Stimulated activated naive B cell treated with anti-CD40 and anti-IgM and Interleukin-4, amounts not matched to agents 10 μg/mL and 1 μg/mL and 100 μg/mL, for 72 hours (primary cell): ENCODE data around the gene CCDC3.
"Not testable (repeated sequence)": the region's sequence is repeated elsewhere in the genome, so short reads cannot be mapped to it uniquely, and the experiment has no call there.

Experiments used
- ATAC-seq, 2 donors: fragments of 150-1000 bp; cut with Tn5 transposase; replicated peaks; 2 replicates each; pipeline ENCODE4 v1.10.0; 2021; ENCODE audit warnings: moderate library complexity in 1 of 2
- DNase-seq: peaks from one replicate; pipeline ENCODE4 v3.0.0; 2021
- H3K27ac Mint-ChIP-seq: one replicate; pipeline ENCODE4 v1.8.0; 2022; ENCODE audit warnings: mild to moderate bottlenecking, mixed read lengths
- H3K27me3 Mint-ChIP-seq, 2 donors: one replicate each; pipeline ENCODE4 v1.8.0; 2022; ENCODE audit warnings: mixed read lengths in 2 of 2
- H3K36me3 Mint-ChIP-seq, 2 donors: one replicate each; pipeline ENCODE4 v1.8.0; 2022; ENCODE audit warnings: mixed read lengths in 2 of 2, mild to moderate bottlenecking in 1 of 2
- H3K4me1 Mint-ChIP-seq, 2 donors: one replicate each; pipeline ENCODE4 v1.8.0; 2022; ENCODE audit warnings: mixed read lengths in 2 of 2, mild to moderate bottlenecking in 1 of 2
- H3K4me3 Mint-ChIP-seq, 2 donors: one replicate each; pipeline ENCODE4 v1.8.0; 2022; ENCODE audit warnings: mild to moderate bottlenecking in 2 of 2, mixed read lengths in 2 of 2, moderate library complexity in 1 of 2
- H3K9me3 Mint-ChIP-seq, 2 donors: one replicate each; pipeline ENCODE4 v1.8.0; 2022; ENCODE audit warnings: mixed read lengths in 2 of 2, mild to moderate bottlenecking in 1 of 2

Gene CCDC3

GRCh38 chr10:13019280-13019679, 17.8 kb upstream of the CCDC3 start:
- ATAC-seq (peak; percentile 14 to 59), DNase-seq (no peak)
- Mint-ChIP-seq H3K4me1 (no peaks in the 10 kb centered on the region), H3K27me3 (peaks cover 10 to 14% of the 10 kb centered on the region in 2 donors), H3K4me3 (no peak overlapping the region), H3K36me3 (no peaks in the 10 kb centered on the region), H3K9me3 (peaks cover 4 to 15% of the 10 kb centered on the region in 2 donors), H3K27ac (no peak overlapping the region)

GRCh38 chr10:13018171-13018570, 16.7 kb upstream of the CCDC3 start:
- H3K4me3 Mint-ChIP-seq: no peak overlapping the region
- peaks cover 10 to 19% of the 10 kb centered on the region in 2 donors for H3K27me3 Mint-ChIP-seq
- H3K36me3 Mint-ChIP-seq: no peaks in the 10 kb centered on the region
- no peak overlapping the region for H3K27ac Mint-ChIP-seq
- H3K9me3 Mint-ChIP-seq: peaks cover 4 to 9% of the 10 kb centered on the region in 2 donors
- DNase-seq (no peak), ATAC-seq (no peak)
- H3K4me1 Mint-ChIP-seq: no peaks in the 10 kb centered on the region

GRCh38 chr10:13016886-13017285, 15.4 kb upstream of the CCDC3 start:
- DNase-seq (no peak), ATAC-seq (no peak)
- Mint-ChIP-seq H3K27ac (no peak overlapping the region), H3K9me3 (peaks cover 5 to 6% of the 10 kb centered on the region in 2 donors), H3K4me1 (no peaks in the 10 kb centered on the region), H3K27me3 (peaks cover 13 to 20% of the 10 kb centered on the region in 2 donors), H3K36me3 (no peaks in the 10 kb centered on the region), H3K4me3 (no peak overlapping the region)

- peaks cover 5 to 8% of the 10 kb centered on the region in 2 donors for H3K9me3 Mint-ChIP-seq
- DNase-seq (no peak), ATAC-seq (no peak)
- no peak overlapping the region for H3K4me3 Mint-ChIP-seq
- peaks cover 18 to 22% of the 10 kb centered on the region in 2 donors for H3K27me3 Mint-ChIP-seq
- no peaks in the 10 kb centered on the region for H3K36me3 Mint-ChIP-seq
- no peaks in the 10 kb centered on the region for H3K4me1 Mint-ChIP-seq
- no peak overlapping the region for H3K27ac Mint-ChIP-seq
Observed at GRCh38 chr10:13016426-13016825, 14.9 kb upstream of the CCDC3 start.

DNA sequence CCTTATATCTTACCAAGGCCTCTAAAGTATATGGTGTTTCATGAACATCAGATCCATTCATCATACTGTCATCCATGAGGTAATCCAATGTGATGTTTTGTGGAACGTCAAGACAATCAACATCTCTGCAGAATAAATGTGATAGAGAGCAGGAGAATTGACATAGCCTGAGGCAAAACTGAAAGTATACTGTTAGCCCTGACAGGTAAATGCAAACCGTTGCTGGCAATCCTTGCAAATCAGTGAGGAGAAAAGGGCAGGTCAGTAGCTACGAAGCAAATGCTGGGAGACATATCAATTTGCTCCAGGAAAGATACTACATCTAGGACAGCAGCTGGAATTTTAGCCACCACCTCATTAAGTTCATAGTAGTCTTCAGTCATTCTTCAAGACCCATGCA, 4.5 kb upstream of the CCDC3 start:
- H3K4me3 Mint-ChIP-seq: no peak overlapping the region
- peaks cover 0 to 1% of the 10 kb centered on the region in 2 donors for H3K9me3 Mint-ChIP-seq
- no peak overlapping the region for H3K27ac Mint-ChIP-seq
- DNase-seq (no peak), ATAC-seq (no peak)
- peaks cover 40 to 51% of the 10 kb centered on the region in 2 donors for H3K27me3 Mint-ChIP-seq
- H3K36me3 Mint-ChIP-seq: no peaks in the 10 kb centered on the region
- H3K4me1 Mint-ChIP-seq: peaks cover 2 to 7% of the 10 kb centered on the region in 2 donors

- peak; percentile 61 to 76 for ATAC-seq
Observed at GRCh38 chr10:13003759-13004158, 2.2 kb upstream of the CCDC3 start.

DNA sequence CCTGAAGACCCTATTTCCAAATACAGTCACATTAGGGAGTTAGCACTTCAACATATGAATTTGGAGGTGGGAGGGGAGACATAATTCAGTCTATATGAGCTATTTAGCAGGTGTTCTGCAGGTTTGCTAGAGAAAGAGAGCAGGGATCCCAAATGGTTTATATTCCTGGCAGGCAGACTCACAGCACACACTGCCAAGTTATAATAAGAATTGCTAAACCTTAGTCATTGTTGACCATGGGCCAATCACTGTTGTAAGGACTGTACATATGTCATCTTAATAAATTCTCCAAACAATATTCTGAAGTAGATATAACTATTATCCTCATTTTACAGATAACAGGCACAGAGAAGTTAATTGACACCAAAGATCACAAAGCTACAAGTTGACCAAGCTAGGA, 1.5 kb upstream of the CCDC3 start:
- no peak for ATAC-seq
- Mint-ChIP-seq H3K27ac (no peak overlapping the region), H3K9me3 (no peaks in the 10 kb centered on the region), H3K4me3 (no peak overlapping the region), H3K27me3 (peaks cover 46 to 47% of the 10 kb centered on the region in 2 donors), H3K36me3 (no peaks in the 10 kb centered on the region), H3K4me1 (peaks cover 5 to 11% of the 10 kb centered on the region in 2 donors)
- DNase-seq: no peak

More at GRCh38 chr10:13003759-13004158, 2.2 kb upstream of the CCDC3 start:
- peaks cover 45 to 52% of the 10 kb centered on the region in 2 donors for H3K27me3 Mint-ChIP-seq
- no peaks in the 10 kb centered on the region for H3K36me3 Mint-ChIP-seq
- no peak overlapping the region for H3K4me3 Mint-ChIP-seq
- no peaks in the 10 kb centered on the region for H3K9me3 Mint-ChIP-seq
- H3K27ac Mint-ChIP-seq: no peak overlapping the region
- DNase-seq: no peak
- H3K4me1 Mint-ChIP-seq: peaks cover 5 to 11% of the 10 kb centered on the region in 2 donors

DNA sequence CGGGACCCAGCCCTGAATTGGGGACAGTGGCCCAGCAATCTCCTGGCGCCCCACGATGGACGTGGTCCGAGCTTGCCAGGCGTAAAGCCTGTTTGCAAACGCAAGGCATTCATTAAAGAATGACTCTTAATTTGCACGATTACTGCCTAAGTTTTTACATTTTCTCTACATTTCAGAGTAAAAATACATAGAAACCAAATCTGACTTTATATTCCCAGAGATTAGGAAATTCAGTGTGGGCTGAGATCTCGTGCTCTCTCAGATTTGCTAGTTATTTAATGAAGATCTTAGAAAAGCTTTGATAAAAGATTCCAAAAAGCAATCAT, 337 bp upstream of the CCDC3 start:
- peaks cover 5 to 11% of the 10 kb centered on the region in 2 donors for H3K4me1 Mint-ChIP-seq
- no peaks in the 10 kb centered on the region for H3K36me3 Mint-ChIP-seq
- H3K27me3 Mint-ChIP-seq: peaks cover 48 to 49% of the 10 kb centered on the region in 2 donors
- H3K9me3 Mint-ChIP-seq: no peaks in the 10 kb centered on the region
- ATAC-seq: no peak
- H3K4me3 Mint-ChIP-seq: no peak overlapping the region
- no peak for DNase-seq
- no peak overlapping the region for H3K27ac Mint-ChIP-seq

GRCh38 chr10:13000431-13000830, 1.1 kb downstream of the CCDC3 start:
- H3K9me3 Mint-ChIP-seq: no peaks in the 10 kb centered on the region
- no peak for ATAC-seq
- H3K27me3 Mint-ChIP-seq: peaks cover 43 to 61% of the 10 kb centered on the region in 2 donors
- H3K4me1 Mint-ChIP-seq: peaks cover 5 to 11% of the 10 kb centered on the region in 2 donors
- H3K4me3 Mint-ChIP-seq: no peak overlapping the region
- no peak for DNase-seq
- H3K27ac Mint-ChIP-seq: no peak overlapping the region
- no peaks in the 10 kb centered on the region for H3K36me3 Mint-ChIP-seq

DNA sequence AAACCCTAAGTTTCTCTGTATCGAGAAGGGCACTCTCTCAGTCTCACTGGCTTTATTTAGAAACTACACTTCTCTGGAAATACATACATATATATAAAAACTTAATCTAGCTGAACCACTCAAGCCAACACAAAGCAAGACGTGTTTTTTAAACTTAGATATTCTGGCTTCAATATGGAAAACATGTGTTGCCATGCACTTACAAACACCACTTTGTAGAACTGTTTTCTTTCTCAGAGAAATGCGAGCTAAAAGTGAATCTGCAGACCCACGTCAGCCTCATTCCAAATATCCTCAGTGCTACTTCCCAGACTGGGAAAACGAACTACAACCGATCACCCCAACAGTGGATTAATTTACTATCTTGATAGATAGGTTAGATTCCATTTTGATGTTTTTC, 1.7 kb downstream of the CCDC3 start:
- Mint-ChIP-seq H3K27me3 (peaks cover 43 to 57% of the 10 kb centered on the region in 2 donors), H3K4me3 (no peak overlapping the region), H3K4me1 (peaks cover 5 to 11% of the 10 kb centered on the region in 2 donors), H3K27ac (no peak overlapping the region), H3K36me3 (no peaks in the 10 kb centered on the region), H3K9me3 (no peaks in the 10 kb centered on the region)
- DNase-seq: no peak
- ATAC-seq: no peak

DNA sequence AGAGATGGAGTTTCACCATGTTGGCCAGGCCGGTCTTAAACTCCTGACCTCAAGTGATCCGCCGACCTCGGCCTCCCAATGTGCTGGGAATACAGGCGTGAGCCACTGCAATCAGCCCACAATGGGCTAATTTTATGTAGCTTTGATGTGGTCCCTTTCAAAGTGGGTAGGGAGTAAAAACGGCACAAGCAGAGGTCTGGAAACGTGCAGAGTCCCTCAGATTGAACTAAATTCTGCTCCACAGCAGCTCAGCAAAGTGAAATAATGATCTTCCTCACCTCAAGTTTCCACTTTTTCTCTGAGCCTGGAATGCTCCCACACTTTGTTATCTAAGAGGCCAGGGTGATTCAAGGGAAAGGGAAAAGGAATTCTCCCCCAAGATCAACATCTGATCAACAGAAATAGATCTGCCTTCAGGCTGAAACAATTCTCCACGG, 6.1 kb downstream of the CCDC3 start:
- Mint-ChIP-seq H3K36me3 (no peaks in the 10 kb centered on the region), H3K4me3 (no peak overlapping the region), H3K27ac (no peak overlapping the region), H3K27me3 (peaks cover 22 to 46% of the 10 kb centered on the region in 2 donors), H3K9me3 (no peaks in the 10 kb centered on the region), H3K4me1 (no peaks in the 10 kb centered on the region)
- DNase-seq (no peak), ATAC-seq (no peak)

- DNase-seq (no peak), ATAC-seq (no peak)
- H3K9me3 Mint-ChIP-seq: no peaks in the 10 kb centered on the region
- no peaks in the 10 kb centered on the region for H3K4me1 Mint-ChIP-seq
- no peak overlapping the region for H3K27ac Mint-ChIP-seq
- peaks cover 23 to 40% of the 10 kb centered on the region in 2 donors for H3K27me3 Mint-ChIP-seq
- H3K36me3 Mint-ChIP-seq: no peaks in the 10 kb centered on the region
- H3K4me3 Mint-ChIP-seq: no peak overlapping the region
Observed at GRCh38 chr10:12993595-12993994, 7.9 kb downstream of the CCDC3 start.

DNA sequence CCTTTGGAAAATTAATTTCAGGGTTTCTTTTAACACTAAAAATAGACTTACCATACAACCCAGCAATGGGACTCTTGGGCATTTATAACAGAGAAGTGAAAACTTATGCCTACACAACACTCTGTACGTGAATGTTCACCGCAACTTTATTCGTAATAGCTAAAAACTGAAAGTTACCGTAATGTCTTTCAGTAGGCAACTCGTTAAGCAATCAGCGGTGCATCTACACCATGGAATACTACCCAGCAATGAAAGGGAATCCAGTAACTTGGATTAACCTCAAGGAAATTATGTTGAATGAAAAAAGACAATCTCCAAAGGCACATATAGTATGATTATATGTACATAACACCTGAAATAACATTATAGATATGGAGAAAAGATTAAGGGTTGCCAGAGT, 16.2 kb downstream of the CCDC3 start:
- Mint-ChIP-seq H3K9me3 (peaks cover 6 to 13% of the 10 kb centered on the region in 2 donors), H3K27me3 (peaks cover 8 to 16% of the 10 kb centered on the region in 2 donors), H3K4me1 (peaks cover 0 to 7% of the 10 kb centered on the region in 2 donors), H3K4me3 (no peak overlapping the region), H3K27ac (no peak overlapping the region), H3K36me3 (no peaks in the 10 kb centered on the region)
- DNase-seq (no peak), ATAC-seq (no peak)

- no peak for ATAC-seq
- peaks cover 17 to 18% of the 10 kb centered on the region in 2 donors for H3K27me3 Mint-ChIP-seq
- peaks cover 3 to 7% of the 10 kb centered on the region in 2 donors for H3K4me1 Mint-ChIP-seq
- no peak overlapping the region for H3K27ac Mint-ChIP-seq
- no peak overlapping the region for H3K4me3 Mint-ChIP-seq
- peaks cover 6 to 13% of the 10 kb centered on the region in 2 donors for H3K9me3 Mint-ChIP-seq
- no peak for DNase-seq
- H3K36me3 Mint-ChIP-seq: no peaks in the 10 kb centered on the region
Observed at GRCh38 chr10:12984165-12984747, 17.3 kb downstream of the CCDC3 start.

DNA sequence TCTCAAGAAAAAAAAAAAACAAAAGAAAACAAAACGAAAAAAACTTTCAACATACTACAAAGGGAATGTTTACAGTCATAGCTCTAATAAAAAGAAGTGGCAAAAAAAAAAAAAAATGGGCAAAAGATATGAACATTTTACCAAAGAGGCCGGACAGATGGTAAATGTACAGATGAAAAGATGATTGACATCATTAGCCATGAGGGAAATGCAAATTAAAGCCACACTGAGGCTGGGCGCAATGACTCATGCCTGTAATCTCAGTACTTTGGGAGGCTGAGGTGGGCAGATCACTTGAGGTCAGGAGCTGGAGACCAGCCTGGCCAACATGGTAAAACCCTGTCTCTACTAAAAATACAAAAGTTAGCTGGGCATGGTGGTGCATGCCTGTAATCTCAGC, 17.9 kb downstream of the CCDC3 start:
- not testable (repeated sequence) for H3K4me3 Mint-ChIP-seq, H3K36me3 Mint-ChIP-seq, H3K27ac Mint-ChIP-seq, DNase-seq, H3K4me1 Mint-ChIP-seq
- peak in 1 of 2 donors; percentile 39 for ATAC-seq
- peaks cover 20 to 23% of the 10 kb centered on the region in 2 donors for H3K27me3 Mint-ChIP-seq
- peaks cover 6 to 13% of the 10 kb centered on the region in 2 donors for H3K9me3 Mint-ChIP-seq
